DOHH2 (cell line): ENCODE measurements around the gene TMEFF2.

ENCODE experiments used
- EZH2phosphoT487 ChIP-seq: fragments of 200-600 bp; sonication (generic); IDR thresholded peaks from 2 replicates; pipeline ENCODE4 v1.6.1; 2017; ENCODE audit warnings: borderline replicate concordance, mild to moderate bottlenecking, antibody characterized with exemption, low read length, moderate library complexity, mixed read lengths
- TF ChIP-seq, protein P1 (sequence below): fragments of 200-600 bp; sonication (generic); IDR thresholded peaks from one replicate; pipeline ENCODE4 v1.5.1; 2014; ENCODE audit warnings: antibody characterized with exemption, mild to moderate bottlenecking, low read depth, low read length; ENCODE audit not compliant: poor library complexity, severe bottlenecking

DNA sequence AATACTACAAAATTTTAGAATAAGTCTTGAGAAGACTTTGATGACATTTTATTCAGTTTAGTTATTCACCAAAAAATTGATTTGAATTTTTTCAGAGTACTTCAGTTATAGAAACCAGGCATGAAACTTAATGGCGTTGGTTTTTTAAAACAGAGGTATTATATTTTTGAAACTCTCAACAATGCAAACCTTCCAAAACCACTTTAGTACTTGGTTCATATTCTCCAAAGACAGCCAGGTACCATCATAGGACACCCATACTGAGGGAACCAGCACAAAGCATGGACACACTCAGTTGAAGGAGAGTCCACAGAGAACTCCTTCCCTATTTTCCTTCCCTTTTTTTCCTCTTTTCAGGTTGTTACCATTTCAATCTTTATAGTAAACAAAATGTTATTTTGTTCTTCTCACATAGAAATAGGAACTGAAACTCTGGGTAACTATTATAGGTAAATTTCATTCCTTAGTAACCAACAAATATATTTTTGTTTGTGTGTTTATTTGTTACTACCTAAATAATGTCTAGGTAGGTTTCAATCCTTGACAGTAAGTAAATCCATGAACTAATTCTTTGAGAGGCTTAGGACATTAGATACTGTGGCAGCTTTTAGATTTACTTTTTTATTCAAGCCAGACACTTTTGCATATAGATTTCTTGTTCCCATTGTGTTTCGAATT lies 95.8 kb downstream of the TMEFF2 start:
- TF ChIP-seq, protein P1, sequence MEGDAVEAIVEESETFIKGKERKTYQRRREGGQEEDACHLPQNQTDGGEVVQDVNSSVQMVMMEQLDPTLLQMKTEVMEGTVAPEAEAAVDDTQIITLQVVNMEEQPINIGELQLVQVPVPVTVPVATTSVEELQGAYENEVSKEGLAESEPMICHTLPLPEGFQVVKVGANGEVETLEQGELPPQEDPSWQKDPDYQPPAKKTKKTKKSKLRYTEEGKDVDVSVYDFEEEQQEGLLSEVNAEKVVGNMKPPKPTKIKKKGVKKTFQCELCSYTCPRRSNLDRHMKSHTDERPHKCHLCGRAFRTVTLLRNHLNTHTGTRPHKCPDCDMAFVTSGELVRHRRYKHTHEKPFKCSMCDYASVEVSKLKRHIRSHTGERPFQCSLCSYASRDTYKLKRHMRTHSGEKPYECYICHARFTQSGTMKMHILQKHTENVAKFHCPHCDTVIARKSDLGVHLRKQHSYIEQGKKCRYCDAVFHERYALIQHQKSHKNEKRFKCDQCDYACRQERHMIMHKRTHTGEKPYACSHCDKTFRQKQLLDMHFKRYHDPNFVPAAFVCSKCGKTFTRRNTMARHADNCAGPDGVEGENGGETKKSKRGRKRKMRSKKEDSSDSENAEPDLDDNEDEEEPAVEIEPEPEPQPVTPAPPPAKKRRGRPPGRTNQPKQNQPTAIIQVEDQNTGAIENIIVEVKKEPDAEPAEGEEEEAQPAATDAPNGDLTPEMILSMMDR = no peak
- no peak for TF ChIP-seq EZH2phosphoT487
